Kidney (tissue), 14 donors: ENCODE data around the gene POU2F2. TPM values are rescaled to one million over a fixed set of nuclear protein-coding genes. Genes with fewer than 3 reads are reported as not detected.

Experiments
- DNase-seq, 5 donors: peaks; one replicate each; pipeline ENCODE4 v3.0.0-alpha.2; 2013 to 2020
- FAIRE-seq: peaks from 2 replicates; lab custom pipeline; 2012; peaks lifted over from hg19 to GRCh38; lab: Jason Lieb, UNC
- H3K27ac ChIP-seq, 2 donors: one replicate each; pipeline ENCODE4 v1.7.0; 2013; ENCODE audit warnings: low read depth in 2 of 2, low read length in 2 of 2, inconsistent platforms in 1 of 2
- H3K27me3 ChIP-seq: one replicate; pipeline ENCODE4 v1.7.1; 2013; ENCODE audit warnings: low read length, inconsistent platforms; ENCODE audit not compliant: control insufficient read depth, insufficient read depth
- H3K36me3 ChIP-seq, 3 donors: one replicate each; pipeline versions ENCODE4 v1.7.0 to v1.7.1; 2013; ENCODE audit warnings: low read length in 3 of 3, control low read depth in 1 of 3, inconsistent platforms in 1 of 3; ENCODE audit not compliant: insufficient read depth in 3 of 3, control insufficient read depth in 2 of 3
- H3K4me1 ChIP-seq, 3 donors: one replicate each; pipeline versions ENCODE4 v1.7.0 to v1.7.1; 2013; ENCODE audit warnings: low read length in 3 of 3, inconsistent platforms in 1 of 3, low read depth in 1 of 3; ENCODE audit not compliant: control insufficient read depth in 2 of 3, insufficient read depth in 2 of 3
- H3K4me3 ChIP-seq, 3 donors: one replicate each; pipeline versions ENCODE4 v1.7.0 to v1.8.1; 2013; ENCODE audit warnings: low read length in 3 of 3, control low read depth in 1 of 3, inconsistent platforms in 1 of 3
- H3K9ac ChIP-seq, 3 donors: one replicate each; pipeline versions ENCODE4 v1.7.0 to v1.7.1; 2013; ENCODE audit warnings: low read length in 3 of 3, control low read depth in 1 of 3, inconsistent platforms in 1 of 3
- H3K9me3 ChIP-seq, 3 donors: one replicate each; pipeline versions ENCODE4 v1.7.0 to v1.7.1; 2013; ENCODE audit warnings: low read length in 3 of 3, control low read depth in 1 of 3, inconsistent platforms in 1 of 3; ENCODE audit not compliant: control insufficient read depth in 2 of 3, insufficient read depth in 1 of 3
- CTCF ChIP-seq: IDR thresholded peaks from 3 replicates; pipeline ENCODE4 v1.5.1; 2012; ENCODE audit warnings: mild to moderate bottlenecking, moderate library complexity, borderline replicate concordance; ENCODE audit not compliant: insufficient read depth; ENCODE audit errors: extremely low read depth
- intact Hi-C: fragments of 100-400 bp; cut with DNase I; formaldehyde crosslinking; loops from one replicate; pipeline ENCODE4 v1.11.1; 2022
- polyA plus RNA-seq: library from polyadenylated mRNA; stranded (reverse); fragments of 350-450 nt; fragmentation: Illumina TruSeq; extraction: RNeasy Lipid Tissue Mini Kit (QIAGEN cat#74804); gene quantifications from one replicate; pipeline ENCODE4 v1.2.3, GENCODE V29; 2014; ENCODE audit warnings: low read depth, low replicate concordance; ENCODE audit not compliant: insufficient read depth
- total RNA-seq: library from RNA; stranded (reverse); fragmentation: NEBNext Ultra II Directional; extraction: Animal tissue kit (Norgen Biotek cat#: 25700); gene quantifications from one replicate; pipeline ENCODE4 v1.2.1, GENCODE V29; 2021
- donor health status: control.
- donor health status: control.
- donor health status: control.
- donor health status: control.
- donor health status: control.
- donor health status: DM: yes; HTN: yes; CAD: no.
- donor health status: Normal renal cell carcinoma (clear cell type).

Gene POU2F2
- total and polyA plus RNA-seq, 2 donors from 2014 or later = 1.3 to 9.8 TPM

- peak; percentile 29 for TF ChIP-seq CTCF
- intact Hi-C loops = no loop called here
- DNase-seq (peak; percentile 80 to 88 (median 84)), FAIRE-seq (no peak)
- H3K27ac ChIP-seq = no peak overlapping the region
- no peak overlapping the region for H3K4me3 ChIP-seq
- peaks cover 48% of the 10 kb centered on the region for H3K27me3 ChIP-seq
- no peak overlapping the region for H3K9ac ChIP-seq
- H3K4me1 ChIP-seq = no peaks in the 10 kb centered on the region
- no peaks in the 10 kb centered on the region for H3K9me3 ChIP-seq
- H3K36me3 ChIP-seq = no peaks in the 10 kb centered on the region
Measured at GRCh38 chr19:42176990-42177685, 44.9 kb upstream of the POU2F2 start.

GRCh38 chr19:42176649-42176989 lies 44.4 kb upstream of the POU2F2 start:
- H3K9ac ChIP-seq = no peak overlapping the region
- no peaks in the 10 kb centered on the region for H3K9me3 ChIP-seq
- DNase-seq (peak in 1 of 5 donors; percentile 35), FAIRE-seq (no peak)
- no peaks in the 10 kb centered on the region for H3K36me3 ChIP-seq
- TF ChIP-seq CTCF = no peak
- peaks cover 48% of the 10 kb centered on the region for H3K27me3 ChIP-seq
- no peak overlapping the region for H3K4me3 ChIP-seq
- H3K4me1 ChIP-seq = no peaks in the 10 kb centered on the region
- H3K27ac ChIP-seq = no peak overlapping the region
- intact Hi-C loops = no loop called here

GRCh38 chr19:42175952-42176648 lies 43.9 kb upstream of the POU2F2 start:
- no peak for FAIRE-seq
- no peak overlapping the region for H3K4me3 ChIP-seq
- H3K4me1 ChIP-seq = no peaks in the 10 kb centered on the region
- H3K36me3 ChIP-seq = no peaks in the 10 kb centered on the region
- peaks cover 46% of the 10 kb centered on the region for H3K27me3 ChIP-seq
- H3K27ac ChIP-seq = no peak overlapping the region
- no peaks in the 10 kb centered on the region for H3K9me3 ChIP-seq
- no peak for TF ChIP-seq CTCF
- intact Hi-C loops = no loop called here
- H3K9ac ChIP-seq = no peak overlapping the region
- DNase-seq = peak in 2 of 5 donors; percentile 22 to 25
